Measurements from ENCODE around the gene DCPS.

- TF ChIP-seq POLR2AphosphoS5 (IDR thresholded peaks at IDR 0.05; ENCODE audit: low read depth, low read length), result no peak
- TF ChIP-seq, protein P1, sequence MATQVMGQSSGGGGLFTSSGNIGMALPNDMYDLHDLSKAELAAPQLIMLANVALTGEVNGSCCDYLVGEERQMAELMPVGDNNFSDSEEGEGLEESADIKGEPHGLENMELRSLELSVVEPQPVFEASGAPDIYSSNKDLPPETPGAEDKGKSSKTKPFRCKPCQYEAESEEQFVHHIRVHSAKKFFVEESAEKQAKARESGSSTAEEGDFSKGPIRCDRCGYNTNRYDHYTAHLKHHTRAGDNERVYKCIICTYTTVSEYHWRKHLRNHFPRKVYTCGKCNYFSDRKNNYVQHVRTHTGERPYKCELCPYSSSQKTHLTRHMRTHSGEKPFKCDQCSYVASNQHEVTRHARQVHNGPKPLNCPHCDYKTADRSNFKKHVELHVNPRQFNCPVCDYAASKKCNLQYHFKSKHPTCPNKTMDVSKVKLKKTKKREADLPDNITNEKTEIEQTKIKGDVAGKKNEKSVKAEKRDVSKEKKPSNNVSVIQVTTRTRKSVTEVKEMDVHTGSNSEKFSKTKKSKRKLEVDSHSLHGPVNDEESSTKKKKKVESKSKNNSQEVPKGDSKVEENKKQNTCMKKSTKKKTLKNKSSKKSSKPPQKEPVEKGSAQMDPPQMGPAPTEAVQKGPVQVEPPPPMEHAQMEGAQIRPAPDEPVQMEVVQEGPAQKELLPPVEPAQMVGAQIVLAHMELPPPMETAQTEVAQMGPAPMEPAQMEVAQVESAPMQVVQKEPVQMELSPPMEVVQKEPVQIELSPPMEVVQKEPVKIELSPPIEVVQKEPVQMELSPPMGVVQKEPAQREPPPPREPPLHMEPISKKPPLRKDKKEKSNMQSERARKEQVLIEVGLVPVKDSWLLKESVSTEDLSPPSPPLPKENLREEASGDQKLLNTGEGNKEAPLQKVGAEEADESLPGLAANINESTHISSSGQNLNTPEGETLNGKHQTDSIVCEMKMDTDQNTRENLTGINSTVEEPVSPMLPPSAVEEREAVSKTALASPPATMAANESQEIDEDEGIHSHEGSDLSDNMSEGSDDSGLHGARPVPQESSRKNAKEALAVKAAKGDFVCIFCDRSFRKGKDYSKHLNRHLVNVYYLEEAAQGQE (IDR thresholded peaks at IDR 0.05; ENCODE audit: insufficient read depth in 1 of 2, low read depth in 2 of 2, low read length in 2 of 2), result no peak
Measured at GRCh38 chr11:126305699-126306098, 1.8 kb downstream of the DCPS start.

Data from PFSK-1 (cell line).